Left ventricle myocardium inferior (tissue), 1 donor: Measurements from ENCODE around the gene CEP41. TPM values are rescaled to one million over a fixed set of nuclear protein-coding genes. Genes with fewer than 3 reads are reported as not detected.

Experiments
- DNase-seq: peaks from one replicate; pipeline ENCODE4 v3.0.0-alpha.2; 2020
- H3K27ac ChIP-seq: fragments of 200-600 bp; replicated peaks from 2 replicates; pipeline ENCODE4 v1.8.0; 2021
- H3K27me3 ChIP-seq: fragments of 200-600 bp; 2 replicates; pipeline ENCODE4 v1.8.0; 2021; ENCODE audit warnings: low read depth
- H3K36me3 ChIP-seq: fragments of 200-600 bp; 2 replicates; pipeline ENCODE4 v1.8.0; 2021
- H3K4me1 ChIP-seq: fragments of 200-600 bp; 2 replicates; pipeline ENCODE4 v1.8.0; 2021
- H3K4me3 ChIP-seq: fragments of 200-600 bp; 2 replicates; pipeline ENCODE4 v1.8.0; 2021; ENCODE audit warnings: mild to moderate bottlenecking, moderate library complexity
- H3K9me3 ChIP-seq: fragments of 200-600 bp; replicated peaks from 2 replicates; pipeline ENCODE4 v1.8.0; 2021
- intact Hi-C: fragments of 100-400 bp; cut with micrococcal nuclease; formaldehyde crosslinking; loops from one replicate; pipeline ENCODE4 v1.11.0; 2022
- total RNA-seq: library from RNA; stranded (reverse); fragmentation: NEBNext Ultra II Directional; extraction: Animal tissue kit (Norgen Biotek cat#: 25700); gene quantifications from one replicate; pipeline ENCODE4 v1.2.1, GENCODE V29; 2021
- TF ChIP-seq, protein P1 (sequence below): fragments of 200-600 bp; IDR thresholded peaks from 2 replicates; pipeline ENCODE4 v1.8.0; 2021; ENCODE audit warnings: antibody characterized with exemption, mild to moderate bottlenecking, borderline replicate concordance
- donor health status: DM: no; HTN: yes; CAD: no; lungs with severe emphysema.

CEP41 gene
- total RNA-seq, 1 donor from 2014 or later, result 5.8 TPM

DNA sequence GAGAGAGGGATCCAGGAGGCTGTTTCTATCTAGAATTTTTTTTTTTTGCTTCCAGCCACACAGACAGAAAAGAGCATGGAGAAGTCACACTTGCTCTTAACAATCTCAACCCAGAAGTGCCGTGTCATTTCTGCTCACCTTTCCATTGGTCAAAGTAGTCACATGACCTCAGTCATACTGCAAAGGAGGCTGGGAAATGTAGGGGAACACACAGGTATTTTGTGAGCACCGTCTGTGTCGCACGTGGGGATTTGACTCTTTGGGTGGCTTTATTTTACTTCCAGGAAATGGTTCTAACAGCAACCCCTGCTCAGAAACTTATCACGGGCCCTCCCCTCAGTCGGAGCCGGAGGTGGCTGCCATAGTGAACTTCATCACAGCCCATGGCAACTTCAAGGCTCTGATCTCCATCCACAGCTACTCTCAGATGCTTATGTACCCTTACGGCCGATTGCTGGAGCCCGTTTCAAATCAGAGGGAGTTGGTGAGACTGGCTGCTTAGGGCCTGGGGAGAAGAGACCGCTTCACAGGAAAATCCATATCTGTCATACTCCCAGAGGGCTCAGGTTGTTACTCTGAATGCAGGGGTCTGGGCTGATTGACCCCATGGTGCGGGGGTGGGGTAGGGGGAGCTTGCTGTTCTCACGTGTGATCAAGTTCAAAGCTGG is 73.6 kb downstream of the CEP41 start:
- intact Hi-C loops, result no loop called here
- peaks cover 22% of the 10 kb centered on the region for H3K4me1 ChIP-seq
- TF ChIP-seq, protein P1, sequence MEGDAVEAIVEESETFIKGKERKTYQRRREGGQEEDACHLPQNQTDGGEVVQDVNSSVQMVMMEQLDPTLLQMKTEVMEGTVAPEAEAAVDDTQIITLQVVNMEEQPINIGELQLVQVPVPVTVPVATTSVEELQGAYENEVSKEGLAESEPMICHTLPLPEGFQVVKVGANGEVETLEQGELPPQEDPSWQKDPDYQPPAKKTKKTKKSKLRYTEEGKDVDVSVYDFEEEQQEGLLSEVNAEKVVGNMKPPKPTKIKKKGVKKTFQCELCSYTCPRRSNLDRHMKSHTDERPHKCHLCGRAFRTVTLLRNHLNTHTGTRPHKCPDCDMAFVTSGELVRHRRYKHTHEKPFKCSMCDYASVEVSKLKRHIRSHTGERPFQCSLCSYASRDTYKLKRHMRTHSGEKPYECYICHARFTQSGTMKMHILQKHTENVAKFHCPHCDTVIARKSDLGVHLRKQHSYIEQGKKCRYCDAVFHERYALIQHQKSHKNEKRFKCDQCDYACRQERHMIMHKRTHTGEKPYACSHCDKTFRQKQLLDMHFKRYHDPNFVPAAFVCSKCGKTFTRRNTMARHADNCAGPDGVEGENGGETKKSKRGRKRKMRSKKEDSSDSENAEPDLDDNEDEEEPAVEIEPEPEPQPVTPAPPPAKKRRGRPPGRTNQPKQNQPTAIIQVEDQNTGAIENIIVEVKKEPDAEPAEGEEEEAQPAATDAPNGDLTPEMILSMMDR, result no peak
- no peak overlapping the region for H3K27ac ChIP-seq
- DNase-seq, result no peak
- no peak overlapping the region for H3K4me3 ChIP-seq
- no peaks in the 10 kb centered on the region for H3K27me3 ChIP-seq
- no peaks in the 10 kb centered on the region for H3K36me3 ChIP-seq
- no peaks in the 10 kb centered on the region for H3K9me3 ChIP-seq

DNA sequence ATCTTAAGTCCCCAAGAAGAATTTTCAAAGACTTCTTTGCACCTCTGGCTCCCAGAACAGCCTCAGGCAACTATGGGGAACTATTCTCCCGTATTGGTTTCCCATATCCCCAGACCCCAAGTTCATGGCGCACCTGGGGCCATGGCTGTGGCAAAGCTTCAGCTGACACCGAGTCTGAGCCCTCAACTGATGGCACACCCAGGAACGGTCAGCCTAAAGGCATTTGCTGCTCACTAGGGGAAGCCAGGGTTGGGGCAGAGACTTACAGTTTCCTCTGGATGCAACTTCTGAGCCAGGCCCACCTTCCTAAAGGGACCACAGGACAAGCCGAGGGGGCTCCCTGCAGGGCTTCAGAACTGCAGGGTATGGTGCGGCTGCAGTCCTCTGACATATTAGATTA is 74.3 kb downstream of the CEP41 start:
- TF ChIP-seq, protein P1, result no peak
- Histone ChIP-seq H3K27me3 (no peaks in the 10 kb centered on the region), H3K4me1 (peaks cover 22% of the 10 kb centered on the region), H3K9me3 (no peaks in the 10 kb centered on the region), H3K36me3 (no peaks in the 10 kb centered on the region), H3K27ac (no peak overlapping the region), H3K4me3 (no peak overlapping the region)
- DNase-seq, result no peak
- intact Hi-C loops, result no loop called here

DNA sequence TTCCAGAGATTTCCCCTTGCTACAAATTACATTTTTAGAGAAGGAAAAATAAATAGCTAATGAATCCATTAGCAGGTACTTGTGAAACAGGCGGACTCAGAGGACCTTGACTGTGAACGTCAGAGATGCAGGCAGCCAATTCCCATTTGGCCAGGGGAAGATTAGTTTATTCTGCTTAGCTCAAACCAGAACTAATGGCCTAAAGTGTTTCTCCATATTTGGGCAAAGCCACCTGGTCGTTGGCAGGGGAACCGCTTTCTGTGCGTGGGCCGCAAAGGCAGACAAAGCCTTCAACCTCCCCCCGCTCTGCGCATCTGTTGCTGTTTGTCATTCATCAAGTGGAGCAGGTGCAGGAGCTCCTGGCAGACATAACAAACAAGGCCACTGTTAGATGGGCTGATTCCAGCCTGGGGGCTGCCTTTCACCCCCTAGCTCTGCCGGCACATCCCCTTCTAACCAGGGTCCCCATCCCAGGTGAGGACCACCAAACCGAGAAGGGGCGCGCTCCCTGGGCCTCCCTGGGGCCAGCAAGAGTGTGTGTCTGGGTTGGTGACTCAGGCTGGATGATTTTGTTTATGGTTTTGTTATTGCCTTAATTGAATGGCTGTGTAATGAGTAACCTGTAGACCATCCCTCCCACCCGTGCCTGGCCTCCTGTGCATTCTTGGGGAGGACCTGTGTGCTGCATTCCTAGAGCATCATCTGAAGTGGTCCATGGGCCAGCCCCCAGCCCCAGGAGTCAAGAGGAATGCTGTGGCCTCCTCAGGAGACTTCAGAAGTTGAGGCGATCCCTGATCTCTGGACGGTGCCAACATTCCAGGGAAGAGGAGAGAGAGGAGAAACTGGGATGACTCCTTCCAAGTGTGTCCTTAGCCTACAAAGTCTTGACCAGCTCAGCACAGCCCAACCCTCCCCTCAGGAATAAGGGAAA is 75.0 kb downstream of the CEP41 start:
- peaks cover 18% of the 10 kb centered on the region for H3K4me1 ChIP-seq
- intact Hi-C loops, result no loop called here
- H3K27ac ChIP-seq, result no peak overlapping the region
- peaks cover 3% of the 10 kb centered on the region for H3K9me3 ChIP-seq
- TF ChIP-seq, protein P1, result no peak
- H3K27me3 ChIP-seq, result no peaks in the 10 kb centered on the region
- no peak overlapping the region for H3K4me3 ChIP-seq
- DNase-seq, result no peak
- no peaks in the 10 kb centered on the region for H3K36me3 ChIP-seq

DNA sequence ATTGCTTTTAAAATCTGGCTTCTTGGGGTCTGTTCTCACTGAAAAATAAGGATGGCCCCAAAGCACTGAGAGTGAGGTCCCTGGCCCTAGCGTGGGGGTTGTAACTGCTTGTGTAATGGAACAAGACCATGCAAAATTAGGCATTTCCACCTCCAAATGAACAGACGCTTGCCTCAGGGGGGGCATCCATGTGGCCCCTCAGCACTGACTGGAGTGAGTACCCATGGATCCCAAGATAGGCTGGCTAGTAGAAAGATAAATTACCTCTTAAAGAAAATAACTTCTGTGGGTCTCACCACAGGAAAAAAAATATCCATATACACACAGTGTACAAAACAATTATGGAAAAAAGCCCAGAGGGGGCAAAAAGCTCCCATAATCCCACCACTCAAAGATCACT is 75.7 kb downstream of the CEP41 start:
- TF ChIP-seq, protein P1, result no peak

DNA sequence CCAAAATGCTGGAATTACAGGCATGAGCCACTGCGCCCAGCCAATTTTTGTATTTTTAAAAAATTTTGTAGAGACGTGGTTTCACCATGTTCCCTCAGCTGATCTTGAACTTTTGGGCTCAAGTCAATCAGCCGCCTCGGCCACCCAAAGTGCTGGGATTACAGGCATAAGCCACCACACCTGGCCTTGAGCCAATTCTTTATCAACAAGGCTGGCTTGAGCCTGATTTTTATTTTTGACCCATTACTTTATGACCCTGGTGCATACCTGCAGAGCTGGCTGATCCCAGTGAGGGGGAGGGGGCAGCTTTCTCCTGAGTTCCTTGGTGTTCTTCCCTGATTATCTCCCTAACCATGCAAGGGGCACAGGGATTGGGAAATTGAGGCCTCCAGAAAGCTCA is 76.4 kb downstream of the CEP41 start:
- Histone ChIP-seq H3K27me3 (no peaks in the 10 kb centered on the region), H3K27ac (no peak overlapping the region), H3K9me3 (peaks cover 16% of the 10 kb centered on the region), H3K36me3 (no peaks in the 10 kb centered on the region), H3K4me3 (no peak overlapping the region), H3K4me1 (peaks cover 5% of the 10 kb centered on the region)
- DNase-seq, result no peak
- TF ChIP-seq, protein P1, result no peak
- intact Hi-C loops, result no loop called here

More for the DNA sequence above, 75.7 kb downstream of the CEP41 start:
- Histone ChIP-seq H3K27ac (no peak overlapping the region), H3K4me3 (no peak overlapping the region), H3K27me3 (no peaks in the 10 kb centered on the region), H3K4me1 (peaks cover 11% of the 10 kb centered on the region), H3K36me3 (no peaks in the 10 kb centered on the region), H3K9me3 (peaks cover 10% of the 10 kb centered on the region)
- intact Hi-C loops, result no loop called here
- DNase-seq, result no peak
